ENCODE results near the gene RAB11FIP2.

GRCh38 chr10:117996709-117997108, 50.0 kb downstream of the RAB11FIP2 start:
- TF ChIP-seq CTCF (conservative IDR thresholded peaks at IDR 0.05 in 1 of 2, IDR thresholded peaks at IDR 0.05 in 1 of 2; ENCODE audit: extremely low read depth in 1 of 2, insufficient read depth in 1 of 2, low read depth in 1 of 2, low read length in 2 of 2) (no peak), EZH2 (IDR thresholded peaks at IDR 0.05; ENCODE audit: borderline replicate concordance, low read length) (no peak)

Measured in mammary epithelial cell (primary cell).